Activated CD4-positive, alpha-beta T cell treated with anti-CD3 and anti-CD28 coated beads for 36 hours (primary cell): ENCODE results near the gene ATP5F1B. TPM values are rescaled to one million over a fixed set of nuclear protein-coding genes. Genes with fewer than 3 reads are reported as not detected.
"Not testable (repeated sequence)": the region's sequence is repeated elsewhere in the genome, so short reads cannot be mapped to it uniquely, and the experiment has no call there.

Experiments
- ATAC-seq: fragments of 200-7000 bp; cut with Tn5 transposase; one replicate; pipeline ENCODE4 v1.10.0; 2021; ENCODE audit warnings: mild to moderate bottlenecking, moderate library complexity
- CTCF ChIA-PET: fragments of 350-600 bp; sonication (Branson Sonifier 250); formaldehyde crosslinking; loops from one replicate; lab custom pipeline; 2021; ENCODE audit warnings: antibody characterized with exemption; lab: Charles Lee
- POLR2A ChIA-PET: fragments of 350-600 bp; sonication (Branson Sonifier 250); formaldehyde crosslinking; loops from one replicate; lab custom pipeline; 2021; ENCODE audit warnings: antibody characterized with exemption, inconsistent platforms; lab: Charles Lee
- DNase-seq: peaks from one replicate; pipeline ENCODE4 v3.0.0-alpha.2; 2020
- H3K27ac Mint-ChIP-seq: one replicate; pipeline ENCODE4 v1.8.0; 2021; ENCODE audit warnings: mixed read lengths
- H3K27me3 Mint-ChIP-seq: one replicate; pipeline ENCODE4 v1.8.0; 2021; ENCODE audit warnings: mixed read lengths
- H3K36me3 Mint-ChIP-seq: one replicate; pipeline ENCODE4 v1.8.0; 2021; ENCODE audit warnings: low read depth, mixed read lengths
- H3K4me1 Mint-ChIP-seq: one replicate; pipeline ENCODE4 v1.8.0; 2021; ENCODE audit warnings: mixed read lengths
- H3K4me3 Mint-ChIP-seq: one replicate; pipeline ENCODE4 v1.8.0; 2021; ENCODE audit warnings: mild to moderate bottlenecking, moderate library complexity, mixed read lengths
- H3K9me3 Mint-ChIP-seq: one replicate; pipeline ENCODE4 v1.8.0; 2021; ENCODE audit warnings: low read depth, mixed read lengths
- intact Hi-C, 2 experiments: fragments of 100-400 bp; cut with DNase I in 1 of 2; cut with micrococcal nuclease in 1 of 2; formaldehyde crosslinking; loops; one replicate each; pipeline versions ENCODE4 v1.14.2 to v1.15.1; 2022 to 2024; cut with DNase I, micrococcal nuclease
- total RNA-seq, 2 experiments: library from RNA; stranded (reverse); gene quantifications; one replicate each; pipeline ENCODE4 v1.2.3, GENCODE V29; 2021

The ATP5F1B gene
- total RNA-seq, 2 experiments from 2014 or later, result 756 to 818 TPM

DNA sequence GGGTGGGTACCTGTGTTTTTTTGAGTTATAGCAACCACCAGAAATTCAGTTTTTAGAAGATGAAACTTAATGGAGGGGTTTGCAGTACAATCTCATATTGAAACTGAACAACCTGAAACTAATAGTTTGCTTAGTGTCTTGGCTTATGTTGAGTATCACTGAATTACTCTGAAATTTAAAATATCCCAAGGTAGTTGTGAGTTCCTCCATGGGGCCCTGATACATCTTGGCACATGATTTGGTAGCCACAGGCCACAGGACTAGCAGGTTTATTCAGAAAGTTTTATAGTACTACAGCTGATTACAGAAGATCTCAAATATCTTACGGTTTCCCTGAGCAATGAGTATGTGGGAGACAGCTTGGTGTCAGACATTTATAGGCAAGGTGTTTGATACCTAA is 31.9 kb upstream of the ATP5F1B start:
- H3K4me3 Mint-ChIP-seq, result no peak overlapping the region
- no peaks in the 10 kb centered on the region for H3K9me3 Mint-ChIP-seq
- intact Hi-C loops, result loop anchor here in 1 of 2 experiments (1.0 kb wide), 1 partner anchor 8 kb away; no protein-coding TSS in a partner anchor
- DNase-seq (peak; percentile 52), ATAC-seq (peak; percentile 90)
- H3K27me3 Mint-ChIP-seq, result no peaks in the 10 kb centered on the region
- H3K27ac Mint-ChIP-seq, result peak overlapping the region; percentile 20
- ChIA-PET POLR2A (interaction anchor here (0.7 to 1.1 kb wide), 2 partner anchors 48 to 401 kb away, joined by 3 read pairs; partner anchors contain the start of genes NACA and NEMP1), CTCF (interaction anchor here (1.1 to 1.7 kb wide), 4 partner anchors 14 to 84 kb away, joined by 3 read pairs; no protein-coding TSS in a partner anchor)
- peaks cover 75% of the 10 kb centered on the region for H3K4me1 Mint-ChIP-seq
- peaks cover 57% of the 10 kb centered on the region for H3K36me3 Mint-ChIP-seq

DNA sequence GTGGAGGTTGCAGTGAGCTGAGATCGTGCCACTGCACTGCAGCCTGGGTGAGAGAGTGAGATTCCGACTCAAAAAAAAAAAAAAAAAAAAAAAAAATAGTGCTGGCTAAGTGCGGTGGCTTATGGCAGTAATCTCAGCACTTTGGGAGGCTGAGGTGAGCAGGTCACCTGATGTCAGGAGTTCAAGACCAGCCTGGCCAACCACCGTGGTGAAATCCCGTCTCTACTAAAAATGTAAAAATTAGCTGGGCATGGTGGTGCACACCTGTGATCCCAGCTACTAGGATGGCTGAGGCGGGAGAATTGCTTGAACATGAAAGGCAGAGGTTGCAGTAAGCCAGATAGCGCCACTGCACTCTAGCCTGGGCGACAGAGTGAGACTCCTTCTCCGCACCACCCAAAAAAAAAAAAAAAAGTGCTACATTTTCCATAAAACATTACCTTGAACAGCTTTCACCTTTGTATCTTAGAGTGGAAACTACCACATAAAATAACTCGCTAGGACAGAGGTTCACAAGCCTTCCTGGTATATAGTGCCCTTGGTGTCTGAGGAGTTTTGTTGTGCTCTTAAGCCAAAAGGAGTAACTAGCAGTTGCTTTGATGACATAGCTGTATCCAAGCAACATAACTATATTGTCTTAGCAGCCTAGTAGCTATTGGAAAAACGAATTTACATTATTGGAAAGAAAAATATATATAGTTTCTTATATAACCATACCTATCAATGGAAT is 31.2 kb upstream of the ATP5F1B start:
- no peaks in the 10 kb centered on the region for H3K9me3 Mint-ChIP-seq
- peak; percentile 21 for ATAC-seq
- H3K27me3 Mint-ChIP-seq, result no peaks in the 10 kb centered on the region
- peaks cover 60% of the 10 kb centered on the region for H3K36me3 Mint-ChIP-seq
- H3K4me3 Mint-ChIP-seq, result no peak overlapping the region
- no peak overlapping the region for H3K27ac Mint-ChIP-seq
- peaks cover 73% of the 10 kb centered on the region for H3K4me1 Mint-ChIP-seq
- intact Hi-C loops, result loop anchor here in 1 of 2 experiments (1.0 kb wide), 1 partner anchor 8 kb away; no protein-coding TSS in a partner anchor
- ChIA-PET POLR2A (interaction anchor here (0.7 to 1.1 kb wide), 3 partner anchors 45 to 402 kb away, joined by 3 to 4 read pairs (median 3); partner anchors contain the start of genes NACA and NEMP1), CTCF (interaction anchor here (1.1 to 2.3 kb wide), 5 partner anchors 14 to 83 kb away, joined by 3 to 6 read pairs (median 3); no protein-coding TSS in a partner anchor)
- no peak for DNase-seq

DNA sequence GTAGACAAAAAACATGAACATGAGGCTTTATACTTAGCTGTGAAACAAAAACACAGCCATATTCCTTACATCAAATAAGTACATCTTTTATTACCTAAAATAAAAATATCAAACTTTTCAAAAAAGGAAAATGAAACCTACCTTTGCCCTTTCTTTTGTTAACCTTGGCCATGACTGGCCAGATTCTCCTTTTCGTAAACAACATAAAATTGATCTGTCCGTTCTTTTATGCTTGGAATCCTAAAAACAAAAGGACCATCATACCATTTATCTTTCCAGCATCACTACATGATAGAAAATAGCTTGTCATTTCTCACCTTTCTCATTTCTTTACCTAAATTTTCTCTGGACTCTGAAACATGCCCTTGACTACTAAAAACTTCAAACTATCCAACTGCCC is 25.8 kb upstream of the ATP5F1B start:
- Mint-ChIP-seq H3K9me3 (no peaks in the 10 kb centered on the region), H3K4me1 (peaks cover 58% of the 10 kb centered on the region), H3K27me3 (no peaks in the 10 kb centered on the region), H3K27ac (no peak overlapping the region), H3K4me3 (no peak overlapping the region), H3K36me3 (peaks cover 61% of the 10 kb centered on the region)
- ChIA-PET POLR2A (interaction anchor here (0.7 kb wide), 2 partner anchors 35 to 369 kb away, joined by 3 read pairs; no protein-coding TSS in a partner anchor), CTCF (interaction anchor here (0.6 to 2.2 kb wide), 6 partner anchors 13 to 912 kb away, joined by 3 to 7 read pairs (median 4); no protein-coding TSS in a partner anchor)
- DNase-seq, result no peak
- intact Hi-C loops, result no loop called here
- ATAC-seq, result no peak

DNA sequence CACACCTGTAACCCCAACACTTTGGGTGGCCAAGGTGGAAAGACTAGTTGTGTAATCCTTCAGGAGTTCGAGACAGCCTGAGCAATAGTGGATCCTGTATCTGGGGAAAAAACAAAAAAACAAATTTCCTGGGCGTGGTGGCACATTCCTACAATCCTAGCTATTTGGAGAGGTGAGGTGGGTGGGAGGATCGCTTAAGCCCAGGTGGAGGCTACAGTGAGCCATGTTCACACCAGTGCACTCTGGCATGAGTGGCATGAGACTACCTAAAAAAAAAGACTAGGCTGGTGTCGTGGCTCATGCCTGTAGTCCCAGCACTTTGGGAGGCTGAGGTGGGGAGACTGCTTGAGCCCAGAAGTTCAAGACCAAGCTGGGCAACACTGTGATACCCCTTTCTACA is 25.1 kb upstream of the ATP5F1B start:
- Mint-ChIP-seq H3K4me1 (peaks cover 53% of the 10 kb centered on the region), H3K4me3 (no peak overlapping the region), H3K9me3 (no peaks in the 10 kb centered on the region), H3K27ac (no peak overlapping the region), H3K36me3 (peaks cover 64% of the 10 kb centered on the region), H3K27me3 (no peaks in the 10 kb centered on the region)
- intact Hi-C loops, result no loop called here
- ChIA-PET CTCF (interaction anchor here (0.7 to 2.2 kb wide), 8 partner anchors 12 to 913 kb away, joined by 3 to 7 read pairs (median 4); no protein-coding TSS in a partner anchor), POLR2A (interaction anchor here (1.1 kb wide), 1 partner anchor 13 kb away, joined by 3 read pairs; no protein-coding TSS in a partner anchor)
- ATAC-seq, result no peak
- no peak for DNase-seq

DNA sequence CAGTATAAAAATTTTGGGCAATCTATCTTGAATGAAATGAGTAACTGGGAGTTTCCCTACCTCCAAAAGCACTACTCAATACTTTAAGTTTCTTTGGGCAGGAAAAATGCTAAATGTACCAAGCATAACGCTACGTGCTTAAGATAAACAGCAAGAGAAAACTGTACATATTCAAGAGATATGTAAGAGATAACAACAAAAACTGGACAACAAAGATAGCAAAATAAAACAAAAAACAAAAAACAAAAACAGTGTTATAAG is 22.3 kb upstream of the ATP5F1B start:
- intact Hi-C loops, result no loop called here
- Mint-ChIP-seq H3K9me3 (no peaks in the 10 kb centered on the region), H3K27me3 (no peaks in the 10 kb centered on the region), H3K27ac (peak overlapping the region; percentile 48), H3K36me3 (peaks cover 73% of the 10 kb centered on the region), H3K4me3 (no peak overlapping the region), H3K4me1 (peaks cover 40% of the 10 kb centered on the region)
- ChIA-PET POLR2A (interaction anchor here (0.7 kb wide), 1 partner anchor 11 kb away, joined by 3 read pairs; no protein-coding TSS in a partner anchor), CTCF (interaction anchor here (0.8 to 1.5 kb wide), 3 partner anchors 9 to 32 kb away, joined by 3 to 4 read pairs (median 3); no protein-coding TSS in a partner anchor)
- ATAC-seq, result peak; percentile 61
- DNase-seq, result no peak

DNA sequence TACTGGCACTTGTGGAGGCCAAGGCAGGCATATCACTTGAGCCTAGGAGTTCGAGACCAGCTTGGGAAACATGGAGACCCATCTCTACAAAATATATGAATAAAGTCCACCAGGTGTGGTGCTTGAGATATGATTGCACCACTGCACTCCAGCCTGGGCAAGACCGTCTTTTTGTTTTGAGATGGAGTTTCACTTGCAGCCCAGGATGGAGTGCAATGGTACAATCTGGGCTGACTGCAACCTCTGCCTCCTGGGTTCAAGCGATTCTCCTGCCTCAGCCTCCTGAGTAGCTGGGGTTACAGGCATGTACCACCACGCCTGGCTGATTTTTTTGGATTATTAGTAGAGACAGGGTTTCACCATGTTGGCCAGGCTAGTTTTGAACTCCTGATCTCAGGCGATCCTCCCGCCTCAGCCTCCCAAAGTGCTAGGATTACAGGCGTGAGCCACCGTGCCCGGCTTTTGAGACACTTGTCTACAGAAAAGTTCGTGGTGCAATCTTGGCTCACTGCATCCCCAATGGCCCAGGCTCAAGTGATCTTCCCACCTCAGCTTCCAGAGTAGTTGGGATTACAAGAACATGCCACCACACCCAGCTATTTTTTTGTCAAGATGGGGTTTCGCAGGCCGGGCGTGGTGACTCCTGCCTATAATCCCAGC is 16.3 kb upstream of the ATP5F1B start:
- ChIA-PET CTCF (interaction anchor here (0.7 to 2.2 kb wide), 3 partner anchors 23 to 64 kb away, joined by 3 to 9 read pairs (median 3); no protein-coding TSS in a partner anchor), POLR2A (interaction anchor here (1.1 kb wide), 1 partner anchor 17 kb away, joined by 3 read pairs; no protein-coding TSS in a partner anchor)
- Mint-ChIP-seq H3K27ac (no peak overlapping the region), H3K9me3 (no peaks in the 10 kb centered on the region), H3K36me3 (peaks cover 35% of the 10 kb centered on the region), H3K27me3 (no peaks in the 10 kb centered on the region), H3K4me3 (no peak overlapping the region), H3K4me1 (peaks cover 20% of the 10 kb centered on the region)
- DNase-seq, result no peak
- intact Hi-C loops, result no loop called here
- no peak for ATAC-seq

DNA sequence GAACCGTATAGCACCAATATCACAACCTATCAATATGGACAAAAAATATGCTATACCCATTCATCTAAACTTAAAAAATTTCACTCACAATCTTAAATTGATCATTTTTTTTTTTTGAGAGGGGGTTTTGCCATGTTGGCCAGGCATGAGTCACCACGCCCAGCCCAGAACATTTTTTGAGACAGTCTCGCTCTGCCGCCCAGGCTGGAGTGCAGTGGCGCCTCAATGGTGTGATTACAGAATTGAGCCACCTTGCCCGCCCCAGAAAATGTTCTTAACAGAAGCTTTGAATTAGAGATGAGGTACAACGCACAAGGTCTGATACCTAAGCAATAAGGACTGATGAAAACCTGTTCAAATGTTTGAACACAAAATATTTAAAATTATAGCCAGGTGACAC is 15.8 kb upstream of the ATP5F1B start:
- Mint-ChIP-seq H3K36me3 (peaks cover 34% of the 10 kb centered on the region), H3K4me3 (no peak overlapping the region), H3K9me3 (no peaks in the 10 kb centered on the region), H3K27ac (no peak overlapping the region), H3K4me1 (peaks cover 20% of the 10 kb centered on the region), H3K27me3 (no peaks in the 10 kb centered on the region)
- intact Hi-C loops, result no loop called here
- ATAC-seq, result no peak
- POLR2A ChIA-PET, result interaction anchor here (0.7 kb wide), 1 partner anchor 58 kb away, joined by 7 read pairs; no protein-coding TSS in a partner anchor
- DNase-seq, result no peak
- CTCF ChIA-PET, result interaction anchor here (0.7 to 1.1 kb wide), 2 partner anchors 23 to 64 kb away, joined by 3 read pairs; no protein-coding TSS in a partner anchor

DNA sequence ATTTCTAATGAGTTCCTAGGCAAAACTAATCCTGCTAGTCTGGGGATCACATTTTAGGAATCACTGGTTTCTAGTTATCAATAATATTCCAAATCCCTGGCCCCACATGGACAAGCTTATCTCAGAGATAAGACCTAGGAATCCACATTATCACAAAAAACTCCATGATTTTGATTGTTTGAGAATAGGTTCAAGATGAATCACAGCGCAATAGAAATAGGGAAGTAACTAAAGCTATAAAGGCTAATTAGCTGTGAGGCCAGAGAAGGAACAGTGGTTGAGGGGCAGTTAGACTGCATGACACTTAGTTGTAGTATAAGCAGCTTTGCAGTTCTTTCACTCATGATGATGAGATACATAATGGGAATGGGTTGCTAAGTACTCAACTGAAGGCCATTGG is 13.1 kb upstream of the ATP5F1B start:
- Mint-ChIP-seq H3K9me3 (peaks cover 5% of the 10 kb centered on the region), H3K4me1 (peaks cover 18% of the 10 kb centered on the region), H3K27me3 (no peaks in the 10 kb centered on the region), H3K4me3 (no peak overlapping the region), H3K36me3 (peaks cover 20% of the 10 kb centered on the region), H3K27ac (no peak overlapping the region)
- ChIA-PET POLR2A (interaction anchor here (0.6 to 1.1 kb wide), 3 partner anchors 22 to 30 kb away, joined by 3 to 6 read pairs (median 6); no protein-coding TSS in a partner anchor), CTCF (interaction anchor here (0.6 to 1.9 kb wide), 8 partner anchors 9 to 315 kb away, joined by 3 to 7 read pairs (median 3); no protein-coding TSS in a partner anchor)
- ATAC-seq, result no peak
- DNase-seq, result no peak
- intact Hi-C loops, result loop anchor here in 1 of 2 experiments (2.0 kb wide), 1 partner anchor 14 kb away; the partner anchor contains the start of gene ATP5F1B

DNA sequence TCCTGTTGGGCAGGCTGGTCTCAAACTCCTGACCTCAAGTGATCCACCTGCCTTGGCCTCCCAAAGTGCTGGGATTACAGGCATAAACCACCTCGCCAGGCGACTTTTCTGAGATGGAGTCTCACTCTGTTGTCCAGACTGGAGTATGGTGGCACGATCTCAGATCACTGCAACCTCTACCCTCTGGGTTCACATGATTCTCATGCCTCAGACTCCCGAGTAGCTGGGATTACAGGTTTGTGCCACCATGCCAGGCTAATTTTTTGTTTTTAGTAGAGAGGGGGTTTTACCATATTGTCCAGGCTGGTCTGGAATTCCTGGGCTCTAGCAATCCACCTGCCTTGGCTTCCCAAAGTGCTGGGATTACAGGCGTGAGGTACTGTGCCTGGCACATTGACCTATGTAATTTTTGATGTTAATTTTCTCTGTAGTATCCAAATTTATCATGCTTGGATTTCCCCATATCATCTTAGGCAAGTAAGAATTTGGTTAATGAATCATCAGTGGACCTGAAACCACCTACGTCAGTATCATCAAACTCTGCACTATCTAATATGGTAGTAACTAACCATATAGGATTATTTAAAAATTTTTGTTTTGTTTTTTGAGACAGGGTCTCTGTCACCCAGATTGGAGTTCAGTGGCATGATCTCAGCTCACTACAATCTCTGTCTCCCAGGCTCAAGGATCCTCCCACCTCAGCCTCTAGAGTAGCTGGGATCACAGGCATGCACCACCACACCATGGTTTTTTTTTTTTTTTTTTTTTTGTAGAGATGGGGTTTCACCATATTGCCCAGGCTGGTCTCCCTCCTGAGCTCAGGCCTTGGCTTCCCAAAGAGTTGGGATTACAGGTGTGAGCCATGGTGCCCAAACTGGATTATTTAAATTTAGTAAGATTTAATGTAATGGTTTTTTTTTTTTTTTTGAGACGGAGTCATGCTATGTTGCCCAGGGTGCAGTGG is 11.9 kb upstream of the ATP5F1B start:
- Mint-ChIP-seq H3K4me3 (no peak overlapping the region), H3K36me3 (peaks cover 10% of the 10 kb centered on the region), H3K9me3 (peaks cover 10% of the 10 kb centered on the region), H3K27ac (peak overlapping the region; percentile 72), H3K4me1 (peaks cover 16% of the 10 kb centered on the region), H3K27me3 (no peaks in the 10 kb centered on the region)
- CTCF ChIA-PET, result interaction anchor here (0.7 to 1.9 kb wide), 5 partner anchors 13 to 561 kb away, joined by 3 to 7 read pairs (median 4); no protein-coding TSS in a partner anchor
- intact Hi-C loops, result loop anchor here (1.0 to 2.0 kb wide), 2 partner anchors 11 to 13 kb away; partner anchors contain the start of gene ATP5F1B (in 1 of the 2)
- DNase-seq (no peak), ATAC-seq (peak; percentile 94)
- POLR2A ChIA-PET, result interaction anchor here (0.6 to 1.0 kb wide), 4 partner anchors 11 to 91 kb away, joined by 3 to 8 read pairs (median 4); no protein-coding TSS in a partner anchor

DNA sequence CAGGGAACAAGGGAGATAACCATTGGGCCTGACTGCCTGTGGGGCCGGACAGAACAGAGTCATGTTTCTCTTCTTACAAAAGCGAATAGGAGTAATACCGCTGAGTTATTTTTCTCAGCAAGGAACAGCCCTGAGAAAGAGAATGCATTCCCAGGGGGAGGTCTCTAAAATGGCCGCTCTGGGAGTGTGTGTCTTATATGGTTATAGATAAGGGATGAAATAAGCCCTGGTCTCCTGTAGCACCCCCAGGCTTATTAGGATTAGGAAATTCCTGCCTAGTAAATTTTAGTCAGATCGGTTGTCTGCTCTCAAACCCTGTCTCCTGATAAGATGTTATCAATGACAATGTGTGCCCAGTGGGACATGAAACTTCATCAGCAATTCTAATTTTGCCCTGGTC is 8.0 kb upstream of the ATP5F1B start:
- peaks cover 13% of the 10 kb centered on the region for H3K9me3 Mint-ChIP-seq
- H3K27ac Mint-ChIP-seq, H3K4me3 Mint-ChIP-seq, intact Hi-C loops, H3K27me3 Mint-ChIP-seq, ATAC-seq, H3K36me3 Mint-ChIP-seq, DNase-seq, POLR2A ChIA-PET: not testable (repeated sequence)
- H3K4me1 Mint-ChIP-seq, result peaks cover 13% of the 10 kb centered on the region
- CTCF ChIA-PET, result interaction anchor here (0.6 to 1.1 kb wide), 2 partner anchors 15 to 132 kb away, joined by 3 read pairs; partner anchors contain the start of gene RBMS2
